Endothelial cell of umbilical vein (primary cell): ENCODE data around the gene DOCK6.

Experiments used
- MYC ChIP-seq: IDR thresholded peaks from one replicate; pipeline ENCODE4 v1.6.1; 2011; ENCODE audit warnings: mild to moderate bottlenecking, low read depth, low read length
- POLR2A ChIP-seq: IDR thresholded peaks from 2 replicates; pipeline ENCODE4 v1.6.1; 2012; ENCODE audit warnings: low read depth, mild to moderate bottlenecking, control low read depth, low read length
- POLR2AphosphoS5 ChIP-seq: IDR thresholded peaks from 2 replicates; pipeline ENCODE4 v1.6.1; 2012; ENCODE audit warnings: low read depth, mild to moderate bottlenecking, control low read depth, low read length, moderate library complexity; ENCODE audit not compliant: insufficient read depth
- TF ChIP-seq, protein P1 (sequence below), 2 donors: IDR thresholded peaks; 1 replicate in 1 of 2; 2 replicates in 1 of 2; pipeline ENCODE4 v1.5.1; 2011; ENCODE audit warnings: low read length in 2 of 2, mild to moderate bottlenecking in 2 of 2, moderate library complexity in 2 of 2, control low read depth in 1 of 2, inconsistent platforms in 1 of 2, low read depth in 1 of 2; ENCODE audit not compliant: insufficient read depth in 1 of 2; ENCODE audit errors: extremely low read depth in 1 of 2

DNA sequence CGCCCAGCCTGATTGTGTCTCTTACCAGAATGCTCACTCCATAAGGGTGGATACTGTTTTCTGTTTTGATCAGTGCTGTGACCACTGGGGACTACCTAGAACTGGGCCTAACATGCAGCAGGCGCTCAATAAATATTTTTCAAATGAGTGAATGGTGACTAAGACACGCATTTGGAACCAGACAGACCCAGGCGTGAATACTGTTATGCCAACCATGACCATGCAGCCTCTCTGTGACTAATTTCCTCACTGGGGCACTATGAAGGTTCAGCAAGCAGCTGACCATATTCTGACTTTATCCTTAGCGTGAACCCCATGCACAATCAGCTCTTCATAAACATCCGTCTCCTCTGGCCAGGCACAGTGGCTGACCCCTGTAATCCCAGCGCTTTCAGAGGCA is 93.8 kb downstream of the DOCK6 start:
- TF ChIP-seq, protein P1, sequence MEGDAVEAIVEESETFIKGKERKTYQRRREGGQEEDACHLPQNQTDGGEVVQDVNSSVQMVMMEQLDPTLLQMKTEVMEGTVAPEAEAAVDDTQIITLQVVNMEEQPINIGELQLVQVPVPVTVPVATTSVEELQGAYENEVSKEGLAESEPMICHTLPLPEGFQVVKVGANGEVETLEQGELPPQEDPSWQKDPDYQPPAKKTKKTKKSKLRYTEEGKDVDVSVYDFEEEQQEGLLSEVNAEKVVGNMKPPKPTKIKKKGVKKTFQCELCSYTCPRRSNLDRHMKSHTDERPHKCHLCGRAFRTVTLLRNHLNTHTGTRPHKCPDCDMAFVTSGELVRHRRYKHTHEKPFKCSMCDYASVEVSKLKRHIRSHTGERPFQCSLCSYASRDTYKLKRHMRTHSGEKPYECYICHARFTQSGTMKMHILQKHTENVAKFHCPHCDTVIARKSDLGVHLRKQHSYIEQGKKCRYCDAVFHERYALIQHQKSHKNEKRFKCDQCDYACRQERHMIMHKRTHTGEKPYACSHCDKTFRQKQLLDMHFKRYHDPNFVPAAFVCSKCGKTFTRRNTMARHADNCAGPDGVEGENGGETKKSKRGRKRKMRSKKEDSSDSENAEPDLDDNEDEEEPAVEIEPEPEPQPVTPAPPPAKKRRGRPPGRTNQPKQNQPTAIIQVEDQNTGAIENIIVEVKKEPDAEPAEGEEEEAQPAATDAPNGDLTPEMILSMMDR (IDR thresholded peaks at IDR 0.05; ENCODE audit: extremely low read depth in 1 of 2, insufficient read depth in 1 of 2, low read depth in 1 of 2, low read length in 2 of 2), result no peak
- TF ChIP-seq POLR2A (no peak), MYC (no peak), POLR2AphosphoS5 (peak; percentile 95)
